ENCODE results near the gene HECTD2.
"Not testable (repeated sequence)": the region's sequence is repeated elsewhere in the genome, so short reads cannot be mapped to it uniquely, and the experiment has no call there.

The HECTD2 gene

GRCh38 chr10:91512458-91512857 lies 102.3 kb downstream of the HECTD2 start:
- Histone ChIP-seq H3K36me3 (ENCODE audit: control insufficient read depth, insufficient read depth, low read length) (no peaks in the 10 kb centered on the region), H3K4me1 (ENCODE audit: control insufficient read depth, insufficient read depth, low read length) (no peaks in the 10 kb centered on the region), H3K9ac (ENCODE audit: low read length) (no peak overlapping the region), H3K27ac (ENCODE audit: low read depth, low read length) (no peak overlapping the region), H3K4me3 (ENCODE audit: low read length) (no peak overlapping the region), H3K27me3 (ENCODE audit: control insufficient read depth, insufficient read depth, low read length) (no peaks in the 10 kb centered on the region)

- Histone ChIP-seq H3K4me3 (ENCODE audit: low read length) (no peak overlapping the region), H3K27me3 (ENCODE audit: control insufficient read depth, insufficient read depth, low read length) (no peaks in the 10 kb centered on the region), H3K36me3 (ENCODE audit: control insufficient read depth, insufficient read depth, low read length) (no peaks in the 10 kb centered on the region), H3K4me1 (ENCODE audit: control insufficient read depth, insufficient read depth, low read length) (no peaks in the 10 kb centered on the region), H3K27ac (ENCODE audit: low read depth, low read length) (peak overlapping the region; percentile 6), H3K9ac (ENCODE audit: low read length) (no peak overlapping the region)
Observed at GRCh38 chr10:91513598-91514424, 103.7 kb downstream of the HECTD2 start.

- no peaks in the 10 kb centered on the region for H3K36me3 ChIP-seq (ENCODE audit: control insufficient read depth, insufficient read depth, low read length)
- H3K4me3 ChIP-seq (ENCODE audit: low read length) = no peak overlapping the region
- no peak overlapping the region for H3K9ac ChIP-seq (ENCODE audit: low read length)
- H3K4me1 ChIP-seq (ENCODE audit: control insufficient read depth, insufficient read depth, low read length) = no peaks in the 10 kb centered on the region
- no peak overlapping the region for H3K27ac ChIP-seq (ENCODE audit: low read depth, low read length)
- H3K27me3 ChIP-seq (ENCODE audit: control insufficient read depth, insufficient read depth, low read length) = no peaks in the 10 kb centered on the region
Observed at GRCh38 chr10:91514787-91515186, 104.6 kb downstream of the HECTD2 start.

- Histone ChIP-seq H3K4me1 (ENCODE audit: control insufficient read depth, insufficient read depth, low read length) (no peaks in the 10 kb centered on the region), H3K4me3 (ENCODE audit: low read length) (no peak overlapping the region), H3K9ac (ENCODE audit: low read length) (no peak overlapping the region), H3K27ac (ENCODE audit: low read depth, low read length) (no peak overlapping the region), H3K27me3 (ENCODE audit: control insufficient read depth, insufficient read depth, low read length) (no peaks in the 10 kb centered on the region), H3K36me3 (ENCODE audit: control insufficient read depth, insufficient read depth, low read length) (no peaks in the 10 kb centered on the region)
Observed at GRCh38 chr10:91517394-91517793, 107.2 kb downstream of the HECTD2 start.

- Histone ChIP-seq H3K9ac (ENCODE audit: low read length) (no peak overlapping the region), H3K27ac (ENCODE audit: low read depth, low read length) (no peak overlapping the region), H3K36me3 (ENCODE audit: control insufficient read depth, insufficient read depth, low read length) (no peaks in the 10 kb centered on the region), H3K27me3 (ENCODE audit: control insufficient read depth, insufficient read depth, low read length) (no peaks in the 10 kb centered on the region), H3K4me1 (ENCODE audit: control insufficient read depth, insufficient read depth, low read length) (no peaks in the 10 kb centered on the region), H3K4me3 (ENCODE audit: low read length) (no peak overlapping the region)
Observed at GRCh38 chr10:91519899-91520514, 109.9 kb downstream of the HECTD2 start.

- Histone ChIP-seq H3K4me3 (ENCODE audit: low read length) (no peak overlapping the region), H3K36me3 (ENCODE audit: control insufficient read depth, insufficient read depth, low read length) (no peaks in the 10 kb centered on the region), H3K27ac (ENCODE audit: low read depth, low read length) (no peak overlapping the region)
Observed at GRCh38 chr10:91520661-91521060, 110.5 kb downstream of the HECTD2 start.

GRCh38 chr10:91521439-91521838 lies 111.3 kb downstream of the HECTD2 start:
- no peak overlapping the region for H3K4me3 ChIP-seq (ENCODE audit: low read length)
- no peaks in the 10 kb centered on the region for H3K4me1 ChIP-seq (ENCODE audit: control insufficient read depth, insufficient read depth, low read length)
- H3K27me3 ChIP-seq (ENCODE audit: control insufficient read depth, insufficient read depth, low read length) = no peaks in the 10 kb centered on the region
- no peaks in the 10 kb centered on the region for H3K36me3 ChIP-seq (ENCODE audit: control insufficient read depth, insufficient read depth, low read length)
- no peak overlapping the region for H3K27ac ChIP-seq (ENCODE audit: low read depth, low read length)
- H3K9ac ChIP-seq (ENCODE audit: low read length) = no peak overlapping the region

More at GRCh38 chr10:91520661-91521060, 110.5 kb downstream of the HECTD2 start:
- no peaks in the 10 kb centered on the region for H3K4me1 ChIP-seq (ENCODE audit: control insufficient read depth, insufficient read depth, low read length)
- H3K9ac ChIP-seq (ENCODE audit: low read length) = no peak overlapping the region
- no peaks in the 10 kb centered on the region for H3K27me3 ChIP-seq (ENCODE audit: control insufficient read depth, insufficient read depth, low read length)

GRCh38 chr10:91525896-91526712 lies 116.0 kb downstream of the HECTD2 start:
- no peak overlapping the region for H3K27ac ChIP-seq (ENCODE audit: low read depth, low read length)
- no peaks in the 10 kb centered on the region for H3K27me3 ChIP-seq (ENCODE audit: control insufficient read depth, insufficient read depth, low read length)
- H3K9ac ChIP-seq (ENCODE audit: low read length) = no peak overlapping the region
- no peak overlapping the region for H3K4me3 ChIP-seq (ENCODE audit: low read length)
- H3K4me1 ChIP-seq (ENCODE audit: control insufficient read depth, insufficient read depth, low read length) = no peaks in the 10 kb centered on the region
- H3K36me3 ChIP-seq (ENCODE audit: control insufficient read depth, insufficient read depth, low read length) = no peaks in the 10 kb centered on the region

- no peaks in the 10 kb centered on the region for H3K4me1 ChIP-seq (ENCODE audit: control insufficient read depth, insufficient read depth, low read length)
Observed at GRCh38 chr10:91528080-91528479, 117.9 kb downstream of the HECTD2 start.

GRCh38 chr10:91528768-91529167 lies 118.6 kb downstream of the HECTD2 start:
- Histone ChIP-seq H3K27me3 (ENCODE audit: control insufficient read depth, insufficient read depth, low read length) (no peaks in the 10 kb centered on the region), H3K27ac (ENCODE audit: low read depth, low read length) (no peak overlapping the region), H3K4me1 (ENCODE audit: control insufficient read depth, insufficient read depth, low read length) (no peaks in the 10 kb centered on the region), H3K9ac (ENCODE audit: low read length) (no peak overlapping the region), H3K4me3 (ENCODE audit: low read length) (no peak overlapping the region), H3K36me3 (ENCODE audit: control insufficient read depth, insufficient read depth, low read length) (no peaks in the 10 kb centered on the region)

More at GRCh38 chr10:91528080-91528479, 117.9 kb downstream of the HECTD2 start:
- no peak overlapping the region for H3K9ac ChIP-seq (ENCODE audit: low read length)
- H3K27ac ChIP-seq (ENCODE audit: low read depth, low read length) = no peak overlapping the region
- no peak overlapping the region for H3K4me3 ChIP-seq (ENCODE audit: low read length)
- no peaks in the 10 kb centered on the region for H3K36me3 ChIP-seq (ENCODE audit: control insufficient read depth, insufficient read depth, low read length)
- H3K27me3 ChIP-seq (ENCODE audit: control insufficient read depth, insufficient read depth, low read length) = no peaks in the 10 kb centered on the region

GRCh38 chr10:91534789-91535188 lies 124.6 kb downstream of the HECTD2 start:
- H3K9ac ChIP-seq (ENCODE audit: low read length); H3K4me3 ChIP-seq (ENCODE audit: low read length); H3K36me3 ChIP-seq (ENCODE audit: control insufficient read depth, insufficient read depth, low read length); H3K27me3 ChIP-seq (ENCODE audit: control insufficient read depth, insufficient read depth, low read length); H3K4me1 ChIP-seq (ENCODE audit: control insufficient read depth, insufficient read depth, low read length); H3K27ac ChIP-seq (ENCODE audit: low read depth, low read length): not testable (repeated sequence)

- Histone ChIP-seq H3K4me1 (ENCODE audit: control insufficient read depth, insufficient read depth, low read length) (no peaks in the 10 kb centered on the region), H3K9ac (ENCODE audit: low read length) (no peak overlapping the region), H3K27ac (ENCODE audit: low read depth, low read length) (no peak overlapping the region), H3K36me3 (ENCODE audit: control insufficient read depth, insufficient read depth, low read length) (no peaks in the 10 kb centered on the region), H3K27me3 (ENCODE audit: control insufficient read depth, insufficient read depth, low read length) (no peaks in the 10 kb centered on the region), H3K4me3 (ENCODE audit: low read length) (no peak overlapping the region)
Observed at GRCh38 chr10:91536111-91536510, 126.0 kb downstream of the HECTD2 start.
